GM21528 (cell line): ENCODE results near the gene SQOR.

Source experiments
- ATAC-seq: cut with Tn5 transposase; IDR thresholded peaks from one replicate; pipeline ENCODE4 v1.9.1; 2021; ENCODE audit warnings: mild to moderate bottlenecking, moderate library complexity; ENCODE audit not compliant: unreplicated experiment, low FRiP score

The SQOR gene

GRCh38 chr15:45703670-45704328 lies 69.0 kb downstream of the SQOR start:
- ATAC-seq = no peak

- ATAC-seq = no peak
Observed at GRCh38 chr15:45704329-45705249, 69.8 kb downstream of the SQOR start.

- peak; percentile 91 for ATAC-seq
Observed at GRCh38 chr15:45705510-45706473, 71.0 kb downstream of the SQOR start.

- no peak for ATAC-seq
Observed at GRCh38 chr15:45710657-45711056, 75.8 kb downstream of the SQOR start.

GRCh38 chr15:45714590-45715488 lies 80.0 kb downstream of the SQOR start:
- ATAC-seq = peak; percentile 68

- no peak for ATAC-seq
Observed at GRCh38 chr15:45715528-45715927, 80.7 kb downstream of the SQOR start.

- no peak for ATAC-seq
Observed at GRCh38 chr15:45719490-45719889, 84.7 kb downstream of the SQOR start.

- ATAC-seq = no peak
Observed at GRCh38 chr15:45720183-45720582, 85.4 kb downstream of the SQOR start.

- ATAC-seq = no peak
Observed at GRCh38 chr15:45728641-45729040, 93.8 kb downstream of the SQOR start.

GRCh38 chr15:45729141-45729540 lies 94.3 kb downstream of the SQOR start:
- ATAC-seq = no peak

- no peak for ATAC-seq
Observed at GRCh38 chr15:45731343-45731742, 96.5 kb downstream of the SQOR start.

- no peak for ATAC-seq
Observed at GRCh38 chr15:45732662-45733061, 97.8 kb downstream of the SQOR start.

GRCh38 chr15:45734260-45734711 lies 99.5 kb downstream of the SQOR start:
- no peak for ATAC-seq
